HepG2 (cell line): ENCODE measurements around the gene HOXB5. TPM values are rescaled to one million over a fixed set of nuclear protein-coding genes. Genes with fewer than 3 reads are reported as not detected.
A peak's percentile ranks its signal among the peaks of the same experiment; 100 is the strongest.

Experiments
- ATAC-seq: fragments of 200-7000 bp; cut with Tn5 transposase; 3 replicates; pipeline ENCODE4 v1.9.1; 2020; ENCODE audit warnings: mild to moderate bottlenecking, moderate library complexity
- BruUV-seq: library from RNA; stranded (reverse); fragments of 400-500 nt; replicated peaks from 2 replicates; lab custom pipeline; 2021; lab: Mats Ljungman, UMichigan
- CTCF ChIA-PET: fragments of 300-600 bp; formaldehyde crosslinking; extraction: SDS; loops from one replicate; lab custom pipeline; 2021; ENCODE audit warnings: low total read pairs, inconsistent platforms, low intra/inter-chr PET ratio; lab: Yijun Ruan, JAX
- POLR2A ChIA-PET: fragments of 350-600 bp; sonication (Branson Sonifier 250); formaldehyde crosslinking; loops from one replicate; lab custom pipeline; 2020; ENCODE audit warnings: antibody characterized with exemption, inconsistent platforms; lab: Yijun Ruan, JAX
- DNase-seq: peaks from one replicate; pipeline ENCODE4 v3.0.0-alpha.2; 2015; ENCODE audit warnings: low spot score
- FAIRE-seq: peaks from 3 replicates; lab custom pipeline; 2011; peaks lifted over from hg19 to GRCh38; lab: Jason Lieb, UNC
- H2AFZ ChIP-seq: one replicate; pipeline ENCODE4 v1.6.1; 2011; ENCODE audit warnings: low read length, inconsistent platforms
- H3K27ac ChIP-seq: fragments of 300-600 bp; 3 replicates; pipeline ENCODE4 v1.8.0; 2011; ENCODE audit warnings: mixed run types, mild to moderate bottlenecking, mixed read lengths, low read length, inconsistent platforms; ENCODE audit not compliant: insufficient read depth; ENCODE audit errors: extremely low read length
- H3K27me3 ChIP-seq, 2 experiments: fragments of 200-600 bp in 1 of 2; 2 replicates in 1 of 2; 3 replicates in 1 of 2; pipeline versions ENCODE4 v1.6.0 to v1.8.0; 2011; ENCODE audit warnings: low read length in 2 of 2, mild to moderate bottlenecking in 2 of 2, moderate library complexity in 2 of 2, inconsistent platforms in 1 of 2; ENCODE audit not compliant: insufficient read depth in 2 of 2, control insufficient read depth in 1 of 2
- H3K36me3 ChIP-seq, 2 experiments: fragments of 200-600 bp in 1 of 2; replicated peaks in 1 of 2; 2 replicates in 1 of 2; 3 replicates in 1 of 2; pipeline versions ENCODE4 v1.5.1 to v1.8.0; 2011; ENCODE audit warnings: low read length in 2 of 2, inconsistent platforms in 1 of 2; ENCODE audit not compliant: insufficient read depth in 2 of 2, control insufficient read depth in 1 of 2
- H3K4me1 ChIP-seq: 2 replicates; pipeline ENCODE4 v1.5.1; 2012; ENCODE audit warnings: low read length, inconsistent platforms; ENCODE audit not compliant: insufficient read depth
- H3K4me2 ChIP-seq: 2 replicates; pipeline ENCODE4 v1.6.0; 2011; ENCODE audit warnings: low read depth, low read length, inconsistent platforms
- H3K4me3 ChIP-seq, 3 experiments: fragments of 200-600 bp in 1 of 3; sonication (generic), shearing (Covaris generic) in 1 of 3; replicated peaks in 1 of 3; 2 replicates each; pipeline ENCODE4 v1.5.1; 2011 to 2016; ENCODE audit warnings: low read length in 3 of 3, inconsistent platforms in 2 of 3, low read depth in 2 of 3, mild to moderate bottlenecking in 2 of 3, control low read depth in 1 of 3, mixed read lengths in 1 of 3; ENCODE audit not compliant: insufficient read depth in 1 of 3
- H3K79me2 ChIP-seq: one replicate; pipeline ENCODE4 v1.6.1; 2011; ENCODE audit warnings: low read length, inconsistent platforms; ENCODE audit not compliant: insufficient read depth
- H3K9ac ChIP-seq: 2 replicates; pipeline ENCODE4 v1.6.0; 2011; ENCODE audit warnings: mild to moderate bottlenecking, low read depth, low read length, inconsistent platforms; ENCODE audit not compliant: insufficient read depth
- H3K9me3 ChIP-seq: 2 replicates; pipeline ENCODE4 v1.5.1; 2012; ENCODE audit warnings: mild to moderate bottlenecking, low read length
- H4K20me1 ChIP-seq: 2 replicates; pipeline ENCODE4 v1.6.0; 2011; ENCODE audit warnings: inconsistent platforms, mild to moderate bottlenecking, low read length, moderate library complexity; ENCODE audit not compliant: insufficient read depth
- AGO1 ChIP-seq: fragments of 200-400 bp; formaldehyde crosslinking; IDR thresholded peaks from 2 replicates; pipeline ENCODE4 v1.6.1; 2017; ENCODE audit warnings: mild to moderate bottlenecking, low read depth, low read length, moderate library complexity; ENCODE audit not compliant: poor library complexity, severe bottlenecking
- CBX1 ChIP-seq: IDR thresholded peaks from one replicate; pipeline ENCODE4 v1.6.1; 2016; ENCODE audit warnings: antibody characterized with exemption, low read depth
- CBX2 ChIP-seq, 2 experiments: fragments of 200-600 bp in 1 of 2; sonication (generic); formaldehyde crosslinking in 1 of 2; IDR thresholded peaks; 2 replicates each; pipeline versions ENCODE4 v1.7.0 to v1.8.1; 2018 to 2022; ENCODE audit warnings: low read depth in 2 of 2, low read length in 1 of 2, mild to moderate bottlenecking in 1 of 2, missing genetic modification reagents in 1 of 2
- ELF3 ChIP-seq: IDR thresholded peaks from 2 replicates; pipeline ENCODE4 v1.6.1; 2016; ENCODE audit warnings: missing genetic modification reagents, missing compliant biosample characterization
- EZH2 ChIP-seq: conservative IDR thresholded peaks from 2 replicates; pipeline ENCODE4 v1.6.1; 2012; ENCODE audit warnings: mild to moderate bottlenecking, low read depth, low read length, moderate library complexity
- MZF1 ChIP-seq: sonication (generic); formaldehyde crosslinking; IDR thresholded peaks from 2 replicates; pipeline ENCODE4 v1.8.1; 2023; ENCODE audit warnings: mild to moderate bottlenecking, missing genetic modification reagents, borderline replicate concordance
- TBX2 ChIP-seq: sonication (generic); formaldehyde crosslinking; IDR thresholded peaks from 2 replicates; pipeline ENCODE4 v1.5.0; 2020; ENCODE audit warnings: missing genetic modification reagents, mild to moderate bottlenecking, borderline replicate concordance
- TEAD2 ChIP-seq: sonication (generic); formaldehyde crosslinking; IDR thresholded peaks from 2 replicates; pipeline ENCODE4 v1.9.0; 2021; ENCODE audit warnings: missing genetic modification reagents
- YEATS2 ChIP-seq: sonication (generic); formaldehyde crosslinking; IDR thresholded peaks from 2 replicates; pipeline ENCODE4 v1.4.0; 2020; ENCODE audit warnings: missing genetic modification reagents, borderline replicate concordance
- ZFX ChIP-seq: sonication (generic); formaldehyde crosslinking; IDR thresholded peaks from 2 replicates; pipeline ENCODE4 v1.4.0; 2020; ENCODE audit warnings: mild to moderate bottlenecking, low read depth, missing genetic modification reagents, moderate library complexity
- ZNF263 ChIP-seq: sonication (generic); formaldehyde crosslinking; IDR thresholded peaks from 2 replicates; pipeline ENCODE4 v1.4.0; 2020; ENCODE audit warnings: missing genetic modification reagents
- ZNF441 ChIP-seq: sonication (generic); formaldehyde crosslinking; IDR thresholded peaks from 2 replicates; pipeline ENCODE4 v1.7.0; 2021; ENCODE audit warnings: missing genetic modification reagents, borderline replicate concordance
- ZNF446 ChIP-seq: sonication (generic); formaldehyde crosslinking; IDR thresholded peaks from 2 replicates; pipeline ENCODE4 v1.5.0; 2020; ENCODE audit warnings: mild to moderate bottlenecking, missing genetic modification reagents
- WGBS: methylation state at CpG from one replicate; pipeline ENCODE4 v1.1.6; 2017; ENCODE audit warnings: low lambda C conversion rate; 5-methylcytosine and 5-hydroxymethylcytosine counted together
- in situ Hi-C: cut with HindIII; loops from 2 replicates; pipeline ENCODE4 v1.10.0; 2017; ENCODE audit warnings: low pct_unique_long_range_greater_than_20kb; ENCODE audit not compliant: extremely low pct_ligation_motif_present
- intact Hi-C: fragments of 100-400 bp; cut with micrococcal nuclease; formaldehyde crosslinking; loops from one replicate; pipeline ENCODE4 v1.10.0; 2022; ENCODE audit not compliant: unreplicated experiment
- polyA plus RNA-seq, 8 experiments: library from polyadenylated mRNA; depleted of rRNA in 3 of 8; stranded (reverse) in 7 of 8; unstranded in 1 of 8; fragments of >200 nt; fragmentation: Illumina TruSeq in 4 of 8; extraction: Trizol in 4 of 8; gene quantifications; 2 replicates each; pipeline versions ENCODE4 v1.2.1 to v1.2.3, GENCODE V29; 2011 to 2016; ENCODE audit warnings: low read depth in 4 of 8, missing spikeins in 1 of 8, mixed read lengths in 1 of 8; ENCODE audit not compliant: insufficient read depth in 1 of 8
- total RNA-seq, 5 experiments: library from RNA; depleted of rRNA; stranded (reverse); fragments of >200 nt; fragmentation: Illumina TruSeq; extraction: Trizol; gene quantifications; 2 replicates each; pipeline ENCODE4 v1.2.3, GENCODE V29; 2016; ENCODE audit warnings: low read depth in 1 of 5
- TF ChIP-seq, protein P1 (sequence below): sonication (generic); formaldehyde crosslinking; IDR thresholded peaks from 2 replicates; pipeline ENCODE4 v1.5.0; 2020; ENCODE audit warnings: missing genetic modification reagents, mild to moderate bottlenecking, borderline replicate concordance
- TF ChIP-seq, protein P2 (sequence below): IDR thresholded peaks from 2 replicates; pipeline ENCODE4 v1.6.1; 2016; ENCODE audit warnings: low read depth
- TF ChIP-seq, protein P3 (sequence below): sonication (generic); formaldehyde crosslinking; IDR thresholded peaks from 2 replicates; pipeline ENCODE4 v1.4.0; 2020; ENCODE audit warnings: missing genetic modification reagents, borderline replicate concordance
- TF ChIP-seq, protein P4 (sequence below): sonication (generic); formaldehyde crosslinking; IDR thresholded peaks from 2 replicates; pipeline ENCODE4 v1.8.1; 2023; ENCODE audit warnings: missing genetic modification reagents, inconsistent platforms, borderline replicate concordance

The HOXB5 gene
- total and polyA plus RNA-seq, 2 of the 13 experiments (the other 11 are each of a cell fraction or from before 2014, with no cell fraction given) = not detected

DNA sequence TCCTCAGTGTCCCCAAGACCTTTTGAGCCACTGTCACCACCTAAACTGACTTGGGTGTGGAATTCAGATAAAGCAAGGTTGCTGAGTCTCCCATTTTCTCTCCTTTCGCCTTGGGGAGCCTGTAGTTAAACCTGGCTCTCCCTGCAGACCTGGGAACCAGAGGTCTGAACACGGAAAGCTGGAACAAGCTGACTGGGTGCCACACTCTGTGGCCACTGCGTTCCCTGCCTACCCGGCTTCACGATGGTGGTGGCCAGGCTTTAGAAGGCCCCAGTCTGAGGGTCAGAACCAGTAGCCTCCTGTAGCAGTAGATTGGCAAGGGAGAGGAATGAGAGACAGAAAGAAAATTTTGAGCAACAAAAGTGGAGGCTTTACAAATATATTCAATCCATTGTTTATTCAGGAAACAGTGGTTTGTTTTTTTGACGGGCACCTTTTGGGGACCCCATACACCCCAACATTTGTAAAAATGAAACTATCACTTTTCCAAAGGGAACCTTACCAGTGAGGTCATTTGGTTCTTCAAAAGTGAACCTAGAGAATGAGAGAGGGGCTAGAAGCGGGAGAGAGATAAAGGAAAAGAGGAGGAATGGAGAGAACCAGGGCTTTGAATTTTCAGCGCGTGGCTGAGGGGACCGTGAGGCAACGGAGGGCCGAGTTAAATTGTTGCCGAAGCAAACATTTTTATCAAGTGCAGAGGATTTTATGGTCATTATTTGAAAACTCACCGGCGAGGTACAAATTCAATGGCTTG lies 23.3 kb upstream of the HOXB5 start:
- intact Hi-C loops = loop anchor here (5.0 kb wide), 2 partner anchors 355 to 590 kb away; no protein-coding TSS in a partner anchor
- Histone ChIP-seq H3K27ac (no peak overlapping the region), H3K9ac (no peak overlapping the region), H3K9me3 (no peaks in the 10 kb centered on the region), H3K36me3 (no peaks in the 10 kb centered on the region), H3K4me1 (peaks cover 10% of the 10 kb centered on the region), H3K4me2 (no peak overlapping the region), H4K20me1 (peaks cover 8% of the 10 kb centered on the region; the same call in 1 of the 2 replicates), H2AFZ (no peak overlapping the region), H3K79me2 (no peaks in the 10 kb centered on the region), H3K4me3 (no peak overlapping the region), H3K27me3 (peaks cover 45 to 97% of the 10 kb centered on the region in 2 experiments)
- TF ChIP-seq ZNF446 (CRISPR knock-in tag) (no peak), ELF3 (CRISPR knock-in tag) (no peak), ZFX (no peak), EZH2 (0 out of 2 replicates have a peak, but pooled peaks have one; percentile 27), TEAD2 (CRISPR knock-in tag) (no peak), TBX2 (no peak), CBX2 (IDR thresholded peaks at IDR 0.05; ENCODE audit: low read depth, low read length) (0 out of 2 replicates have a peak, but pooled peaks have one; percentile 37), CBX2 (CRISPR knock-in tag; IDR thresholded peaks at IDR 0.05; ENCODE audit: low read depth) (no peak), ZNF441 (no peak), AGO1 (no peak), CBX1 (no peak), YEATS2 (CRISPR knock-in tag) (no peak), MZF1 (CRISPR knock-in tag) (no peak), ZNF263 (CRISPR knock-in tag) (no peak)
- TF ChIP-seq, protein P1, sequence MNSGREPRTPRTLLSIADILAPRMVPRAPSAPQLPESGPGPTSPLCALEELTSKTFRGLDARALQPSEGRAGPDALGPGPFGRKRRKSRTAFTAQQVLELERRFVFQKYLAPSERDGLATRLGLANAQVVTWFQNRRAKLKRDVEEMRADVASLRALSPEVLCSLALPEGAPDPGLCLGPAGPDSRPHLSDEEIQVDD (CRISPR knock-in tag) = no peak
- TF ChIP-seq, protein P2, sequence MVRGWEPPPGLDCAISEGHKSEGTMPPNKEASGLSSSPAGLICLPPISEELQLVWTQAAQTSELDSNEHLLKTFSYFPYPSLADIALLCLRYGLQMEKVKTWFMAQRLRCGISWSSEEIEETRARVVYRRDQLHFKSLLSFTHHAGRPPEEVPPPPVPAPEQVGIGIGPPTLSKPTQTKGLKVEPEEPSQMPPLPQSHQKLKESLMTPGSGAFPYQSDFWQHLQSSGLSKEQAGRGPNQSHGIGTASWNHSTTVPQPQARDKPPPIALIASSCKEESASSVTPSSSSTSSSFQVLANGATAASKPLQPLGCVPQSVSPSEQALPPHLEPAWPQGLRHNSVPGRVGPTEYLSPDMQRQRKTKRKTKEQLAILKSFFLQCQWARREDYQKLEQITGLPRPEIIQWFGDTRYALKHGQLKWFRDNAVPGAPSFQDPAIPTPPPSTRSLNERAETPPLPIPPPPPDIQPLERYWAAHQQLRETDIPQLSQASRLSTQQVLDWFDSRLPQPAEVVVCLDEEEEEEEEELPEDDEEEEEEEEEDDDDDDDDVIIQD (CRISPR knock-in tag) = no peak
- TF ChIP-seq, protein P3, sequence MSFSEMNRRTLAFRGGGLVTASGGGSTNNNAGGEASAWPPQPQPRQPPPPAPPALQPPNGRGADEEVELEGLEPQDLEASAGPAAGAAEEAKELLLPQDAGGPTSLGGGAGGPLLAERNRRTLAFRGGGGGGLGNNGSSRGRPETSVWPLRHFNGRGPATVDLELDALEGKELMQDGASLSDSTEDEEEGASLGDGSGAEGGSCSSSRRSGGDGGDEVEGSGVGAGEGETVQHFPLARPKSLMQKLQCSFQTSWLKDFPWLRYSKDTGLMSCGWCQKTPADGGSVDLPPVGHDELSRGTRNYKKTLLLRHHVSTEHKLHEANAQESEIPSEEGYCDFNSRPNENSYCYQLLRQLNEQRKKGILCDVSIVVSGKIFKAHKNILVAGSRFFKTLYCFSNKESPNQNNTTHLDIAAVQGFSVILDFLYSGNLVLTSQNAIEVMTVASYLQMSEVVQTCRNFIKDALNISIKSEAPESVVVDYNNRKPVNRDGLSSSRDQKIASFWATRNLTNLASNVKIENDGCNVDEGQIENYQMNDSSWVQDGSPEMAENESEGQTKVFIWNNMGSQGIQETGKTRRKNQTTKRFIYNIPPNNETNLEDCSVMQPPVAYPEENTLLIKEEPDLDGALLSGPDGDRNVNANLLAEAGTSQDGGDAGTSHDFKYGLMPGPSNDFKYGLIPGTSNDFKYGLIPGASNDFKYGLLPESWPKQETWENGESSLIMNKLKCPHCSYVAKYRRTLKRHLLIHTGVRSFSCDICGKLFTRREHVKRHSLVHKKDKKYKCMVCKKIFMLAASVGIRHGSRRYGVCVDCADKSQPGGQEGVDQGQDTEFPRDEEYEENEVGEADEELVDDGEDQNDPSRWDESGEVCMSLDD (CRISPR knock-in tag) = no peak
- TF ChIP-seq, protein P4, sequence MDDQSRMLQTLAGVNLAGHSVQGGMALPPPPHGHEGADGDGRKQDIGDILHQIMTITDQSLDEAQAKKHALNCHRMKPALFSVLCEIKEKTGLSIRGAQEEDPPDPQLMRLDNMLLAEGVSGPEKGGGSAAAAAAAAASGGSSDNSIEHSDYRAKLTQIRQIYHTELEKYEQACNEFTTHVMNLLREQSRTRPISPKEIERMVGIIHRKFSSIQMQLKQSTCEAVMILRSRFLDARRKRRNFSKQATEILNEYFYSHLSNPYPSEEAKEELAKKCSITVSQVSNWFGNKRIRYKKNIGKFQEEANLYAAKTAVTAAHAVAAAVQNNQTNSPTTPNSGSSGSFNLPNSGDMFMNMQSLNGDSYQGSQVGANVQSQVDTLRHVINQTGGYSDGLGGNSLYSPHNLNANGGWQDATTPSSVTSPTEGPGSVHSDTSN = no peak
- ATAC-seq = no peak
- FAIRE-seq = no peak
- WGBS = 9% methylated on average over 14 of the region's 15 CpGs
- BruUV-seq = no TSS peak
- CTCF ChIA-PET = interaction anchor here (1.5 kb wide), 1 partner anchor 282 kb away, joined by 5 read pairs; no protein-coding TSS in a partner anchor
- in situ Hi-C loops = no loop called here
- DNase-seq = no peak
- POLR2A ChIA-PET = no interaction called here
